Measurements from ENCODE around the gene KCTD13.
"Not testable (repeated sequence)": the region's sequence is repeated elsewhere in the genome, so short reads cannot be mapped to it uniquely, and the experiment has no call there.

KCTD13 gene

DNA sequence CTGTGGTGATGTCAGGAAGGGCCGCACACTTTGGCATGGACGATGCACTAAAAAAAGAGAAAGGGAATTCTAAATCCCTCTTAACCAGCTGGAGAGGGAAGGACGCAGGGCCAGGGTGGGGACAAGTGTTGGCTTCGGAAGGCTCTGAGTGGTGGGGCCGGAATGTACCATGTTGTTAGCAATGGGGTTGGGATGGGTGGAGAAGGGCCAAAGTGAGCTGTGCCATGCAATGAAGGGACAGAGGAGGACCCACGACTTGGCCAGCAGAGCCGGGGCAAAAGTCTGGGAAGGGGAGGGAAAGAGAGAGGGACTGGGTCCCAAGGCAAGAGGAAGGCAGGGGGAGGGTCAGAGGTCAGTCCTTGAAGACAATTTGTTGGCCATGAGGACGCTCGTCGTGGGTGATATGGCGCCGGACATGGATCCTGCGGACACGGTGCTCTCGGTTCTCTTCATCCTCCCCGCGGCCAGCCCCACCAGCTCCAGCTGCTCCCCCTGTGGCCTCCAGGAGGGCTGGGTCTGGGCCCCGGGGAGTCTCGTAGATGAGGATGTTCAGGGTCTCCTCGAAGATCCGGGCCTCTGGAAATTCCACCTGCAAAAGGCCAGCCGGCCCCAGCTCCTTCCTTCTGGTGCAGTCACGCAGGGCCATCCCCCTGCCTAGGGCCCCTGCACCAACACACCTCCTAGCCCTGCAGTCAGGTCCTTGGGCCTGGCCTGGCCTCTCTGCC lies 19.3 kb downstream of the KCTD13 start:
- no peak for DNase-seq (ENCODE audit: low read depth)

GRCh38 chr16:29905668-29906067 lies 20.4 kb downstream of the KCTD13 start:
- no peak for DNase-seq (ENCODE audit: low read depth)

GRCh38 chr16:29904947-29905346 lies 21.1 kb downstream of the KCTD13 start:
- no peak for DNase-seq (ENCODE audit: low read depth)

- no peak for DNase-seq (ENCODE audit: low read depth)
Measured at GRCh38 chr16:29903590-29903989, 22.4 kb downstream of the KCTD13 start.

- DNase-seq (ENCODE audit: low read depth) = no peak
Measured at GRCh38 chr16:29901607-29901945, 24.4 kb downstream of the KCTD13 start.

DNA sequence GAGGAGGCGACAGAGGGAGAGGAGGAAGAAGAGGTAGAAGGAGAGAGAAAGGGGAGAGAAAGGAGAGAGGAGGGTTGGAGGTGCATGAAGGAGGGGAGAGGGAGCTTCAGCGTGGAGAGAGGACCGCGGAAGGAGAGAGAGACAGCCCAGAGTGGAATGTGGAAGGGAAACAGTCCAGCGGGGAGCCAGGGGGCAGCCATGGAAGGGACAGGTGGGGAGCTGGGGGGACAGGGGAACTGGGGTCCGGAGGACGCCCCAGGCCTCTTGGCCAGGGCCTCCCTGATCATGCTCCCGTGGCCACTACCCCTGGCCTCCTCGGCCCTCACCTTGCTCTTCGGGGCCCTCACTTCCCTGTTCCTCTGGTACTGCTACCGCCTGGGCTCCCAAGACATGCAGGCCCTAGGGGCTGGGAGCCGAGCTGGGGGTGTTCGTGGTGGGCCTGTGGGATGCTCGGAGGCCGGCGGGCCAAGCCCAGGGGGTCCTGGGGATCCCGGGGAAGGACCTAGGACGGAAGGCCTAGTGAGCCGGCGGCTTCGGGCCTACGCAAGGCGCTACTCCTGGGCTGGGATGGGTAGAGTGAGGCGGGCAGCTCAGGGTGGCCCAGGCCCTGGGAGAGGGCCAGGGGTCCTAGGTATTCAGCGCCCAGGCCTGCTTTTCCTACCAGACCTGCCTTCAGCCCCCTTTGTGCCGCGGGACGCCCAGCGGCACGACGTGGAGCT lies 25.0 kb downstream of the KCTD13 start:
- DNase-seq (ENCODE audit: low read depth) = no peak

GRCh38 chr16:29900102-29900887 lies 25.7 kb downstream of the KCTD13 start, which contains the start of gene ASPHD1:
Gene ASPHD1, plus strand, starts transcription at chr16:29900488. Its CDS starts 484 bp downstream, at chr16:29900972.
- DNase-seq (ENCODE audit: low read depth) = peak; percentile 78

GRCh38 chr16:29899516-29900101 lies 26.4 kb downstream of the KCTD13 start, which contains the start of gene SEZ6L2:
Gene SEZ6L2, minus strand, starts transcription at chr16:29899550. Its CDS starts 531 bp downstream, at chr16:29899019.
- DNase-seq (ENCODE audit: low read depth) = peak; percentile 96

DNA sequence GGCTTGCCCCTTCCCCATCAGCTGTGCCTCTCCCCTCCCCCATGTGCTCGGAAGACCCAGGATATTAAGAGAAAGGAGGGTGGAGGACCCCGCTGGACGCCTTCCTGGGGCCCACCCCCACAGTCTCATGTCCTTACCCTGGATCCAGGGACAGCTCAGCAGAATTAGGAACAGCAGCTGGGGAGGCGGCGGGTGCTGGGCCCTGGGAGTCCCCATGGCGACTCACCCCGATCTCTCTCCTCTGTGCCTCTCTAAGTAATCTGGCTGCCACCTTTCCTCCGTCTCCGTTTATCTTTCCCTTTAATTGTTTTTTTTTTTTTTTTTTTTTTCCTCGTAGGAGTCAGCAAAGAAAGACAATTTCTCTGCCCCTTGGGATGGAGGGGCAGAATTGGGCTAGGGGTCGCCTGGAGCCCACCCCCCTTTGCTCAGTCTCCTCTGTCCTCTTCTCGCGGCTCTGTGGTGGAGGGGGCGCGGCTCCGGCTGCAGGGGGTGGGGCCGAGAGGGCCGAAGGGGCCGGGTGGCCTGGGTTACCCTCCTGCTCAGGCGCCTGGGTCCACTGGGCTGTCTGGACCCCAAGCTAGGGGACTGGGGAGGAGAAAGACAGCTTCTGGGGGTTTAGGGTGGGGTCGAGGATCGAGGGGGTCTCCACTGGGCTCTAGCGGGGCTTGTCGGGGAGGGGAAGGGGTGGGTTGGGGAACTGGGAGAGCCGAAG lies 27.1 kb downstream of the KCTD13 start:
- no peak for DNase-seq (ENCODE audit: low read depth)

DNA sequence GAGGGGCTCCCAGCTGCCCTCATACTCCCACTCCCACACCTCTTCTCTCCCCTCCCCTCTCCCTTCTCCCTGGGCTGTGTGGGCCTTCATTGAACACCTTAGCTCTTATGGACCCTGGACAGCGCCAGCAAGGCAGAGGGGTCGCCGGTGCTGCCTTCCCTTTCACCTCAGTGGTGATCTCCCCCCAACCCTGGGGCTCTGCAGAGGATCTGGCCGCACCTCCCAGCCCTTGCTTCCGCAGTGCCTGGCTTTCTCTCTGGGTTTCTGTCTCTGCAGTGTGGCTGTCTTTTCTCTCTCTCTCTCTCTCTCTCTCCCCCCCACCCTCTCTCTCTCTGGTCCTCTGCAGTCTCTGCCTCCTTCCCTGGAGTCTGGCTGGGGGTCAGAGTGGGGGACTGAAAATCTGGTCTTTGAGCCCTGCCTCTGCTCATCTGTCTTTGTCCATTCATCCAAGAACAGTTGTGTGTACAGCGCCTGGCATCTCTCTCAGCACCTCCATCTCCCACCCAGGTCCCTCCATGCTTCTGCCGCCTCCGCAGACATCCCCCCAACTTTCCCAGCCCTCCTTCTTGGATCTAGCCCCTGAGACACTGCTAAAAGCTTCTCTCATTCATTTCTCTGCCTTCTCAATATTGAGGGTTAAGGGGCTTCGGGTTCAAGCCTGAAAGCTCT lies 27.8 kb downstream of the KCTD13 start:
- no peak for DNase-seq (ENCODE audit: low read depth)

DNA sequence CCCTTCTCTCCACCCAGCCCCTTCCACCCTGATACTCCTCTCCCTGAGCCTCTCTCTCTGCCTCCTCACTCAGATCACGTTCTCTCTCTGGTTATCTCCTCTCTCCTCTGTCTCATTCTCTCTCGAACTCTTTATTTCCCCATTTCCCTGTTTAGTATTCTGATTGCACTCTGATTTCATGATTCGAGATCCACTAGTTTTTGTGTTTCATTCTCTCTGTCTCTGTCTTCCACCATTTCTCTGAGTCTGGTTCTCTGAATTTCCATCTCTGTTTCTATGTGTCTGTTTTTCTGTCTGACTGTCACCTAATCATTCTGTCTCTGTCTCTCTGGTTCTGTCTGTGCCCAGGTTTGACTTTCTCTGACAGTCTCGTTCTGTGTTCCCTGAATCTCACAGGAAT lies 28.7 kb downstream of the KCTD13 start:
- DNase-seq (ENCODE audit: low read depth) = no peak

DNA sequence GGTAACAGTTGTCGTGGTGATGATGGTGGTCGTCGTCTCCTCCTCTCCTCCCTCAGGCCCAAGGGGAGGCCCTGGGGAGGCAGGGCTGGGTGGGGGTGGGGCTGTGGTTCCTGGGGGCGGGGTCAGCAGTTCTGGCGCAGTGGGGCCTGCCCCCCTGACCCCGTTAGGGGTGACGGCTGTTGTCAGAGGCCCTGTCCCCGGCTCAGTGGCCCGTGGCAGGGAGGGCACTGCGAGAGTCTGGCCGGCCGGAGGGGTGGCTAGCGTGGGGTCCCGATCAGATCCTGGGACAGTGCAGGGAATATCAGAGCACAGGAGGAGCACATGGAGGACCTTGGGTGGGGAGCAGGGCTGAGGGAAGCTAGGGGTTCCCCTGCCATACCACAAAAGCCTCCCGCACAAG lies 29.2 kb downstream of the KCTD13 start:
- no peak for DNase-seq (ENCODE audit: low read depth)

DNA sequence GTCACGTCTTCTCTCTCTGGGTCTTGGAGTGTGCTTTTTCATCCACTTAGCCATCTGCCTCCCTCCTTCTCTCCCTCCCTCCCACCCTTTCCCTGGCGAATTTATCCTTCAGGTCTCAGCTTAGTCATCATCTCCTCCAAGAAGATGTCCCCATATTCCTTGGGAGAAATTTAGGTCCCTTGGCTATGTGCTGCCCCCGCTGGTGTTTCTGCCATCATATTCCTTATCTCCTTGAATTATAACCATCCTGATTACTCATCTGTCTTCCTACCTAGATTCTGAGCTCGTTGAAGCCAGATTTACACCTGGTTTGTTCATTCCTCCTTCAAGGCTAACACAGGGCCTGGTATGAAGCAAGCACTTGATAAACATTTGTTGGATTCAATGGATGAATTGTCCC lies 31.7 kb downstream of the KCTD13 start:
- no peak for DNase-seq (ENCODE audit: low read depth)

- DNase-seq (ENCODE audit: low read depth) = no peak
Measured at GRCh38 chr16:29893553-29893952, 32.5 kb downstream of the KCTD13 start.

GRCh38 chr16:29892458-29892813 lies 33.6 kb downstream of the KCTD13 start:
- no peak for DNase-seq (ENCODE audit: low read depth)

DNA sequence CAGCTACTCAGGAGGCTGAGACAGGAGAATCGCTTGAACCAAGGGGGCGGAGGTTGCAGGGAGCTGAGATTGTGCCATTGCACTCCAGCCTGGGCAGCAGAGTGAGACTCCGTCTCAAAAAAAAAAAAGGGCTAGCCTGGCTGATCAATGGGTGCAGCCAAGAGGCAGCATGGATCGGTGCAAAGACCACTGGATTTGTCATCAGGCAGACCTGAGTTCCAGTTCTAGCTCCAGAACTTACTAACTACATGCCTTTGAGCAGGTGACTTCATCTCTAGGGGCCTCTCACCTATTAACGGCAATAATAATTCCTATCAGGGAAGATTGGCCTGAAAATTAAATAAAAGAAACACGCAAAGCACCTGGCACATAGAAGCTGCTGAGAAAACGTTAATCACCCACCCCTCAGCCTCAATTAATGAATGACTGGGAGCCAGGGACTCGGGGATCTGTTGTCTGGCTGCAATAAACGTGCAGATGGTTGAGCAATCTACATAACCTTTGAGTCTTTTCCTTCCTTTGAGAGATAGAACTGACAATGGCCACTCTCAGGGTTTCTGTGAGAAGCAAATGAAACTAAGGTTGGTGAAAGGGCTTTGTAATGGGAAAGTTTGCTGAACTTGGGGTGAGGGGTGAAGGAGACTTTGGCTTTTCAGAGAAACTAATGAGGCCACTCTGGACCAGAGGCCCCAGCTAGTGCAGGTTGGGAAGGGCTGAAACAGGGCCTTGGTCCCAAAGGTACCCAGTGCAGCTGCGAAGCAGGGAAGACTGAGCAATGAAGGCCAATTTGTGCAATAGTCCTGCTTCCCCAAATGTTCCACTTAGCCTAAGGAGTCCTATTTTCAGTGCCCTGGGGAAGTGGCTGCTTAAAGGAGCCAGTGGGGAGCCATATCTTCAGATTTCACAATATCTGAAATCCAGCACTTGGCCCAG lies 34.2 kb downstream of the KCTD13 start:
- DNase-seq (ENCODE audit: low read depth) = no peak

DNA sequence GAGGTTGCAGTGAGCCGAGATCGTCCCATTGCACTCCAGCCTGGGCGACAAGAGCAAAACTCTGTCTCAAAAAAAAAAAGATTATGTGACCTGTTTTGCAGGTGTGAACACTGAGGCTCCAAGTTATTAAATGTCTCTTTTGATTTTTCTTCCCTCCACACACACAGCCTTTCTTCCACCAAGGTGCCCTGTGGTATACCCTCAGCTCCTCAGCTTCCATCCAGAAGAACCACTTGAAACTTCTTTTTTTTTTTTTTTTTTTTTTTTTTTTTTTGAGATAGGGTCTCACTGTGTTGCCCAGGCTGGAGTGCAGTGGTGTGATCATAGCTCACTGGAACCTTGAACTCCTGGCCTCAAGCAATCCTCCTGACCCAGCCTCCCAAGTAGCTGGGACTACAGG lies 36.7 kb downstream of the KCTD13 start:
- DNase-seq (ENCODE audit: low read depth) = not testable (repeated sequence)

DNA sequence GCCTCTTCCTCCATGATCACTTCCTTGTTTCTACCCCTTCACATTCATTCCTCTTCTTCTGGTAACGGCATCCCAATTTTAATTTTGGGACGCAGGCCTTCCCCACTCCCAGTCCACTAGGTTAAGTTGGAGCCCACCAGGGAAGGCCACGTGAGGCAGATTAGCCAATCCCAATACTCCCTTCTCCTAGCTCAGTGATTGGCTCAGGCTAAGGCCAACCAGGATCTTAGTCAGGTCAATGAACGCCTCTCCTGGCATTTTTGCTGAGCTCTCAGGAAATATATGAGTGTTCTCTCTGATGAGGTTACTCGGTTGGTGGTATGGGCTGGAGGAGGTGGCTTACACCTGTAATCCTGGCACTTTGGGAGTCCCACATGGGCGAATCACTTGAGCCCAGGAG lies 42.0 kb downstream of the KCTD13 start:
- no peak for DNase-seq (ENCODE audit: low read depth)

- no peak for DNase-seq (ENCODE audit: low read depth)
Measured at GRCh38 chr16:29881050-29881449, 45.0 kb downstream of the KCTD13 start.

GRCh38 chr16:29878172-29878571 lies 47.9 kb downstream of the KCTD13 start:
- no peak for DNase-seq (ENCODE audit: low read depth)
